Measurements from ENCODE around the gene ERN1.

- TF ChIP-seq CTCF (IDR thresholded peaks at IDR 0.05 in 8 of 11, conservative IDR thresholded peaks at IDR 0.05 in 3 of 11) (no peak), POLR2A (IDR thresholded peaks at IDR 0.05) (no peak)
Observed at GRCh38 chr17:64016974-64017373, 113.0 kb downstream of the ERN1 start.
